Chondrocyte (in vitro differentiated cells): ENCODE results near the gene CEP162. TPM values are rescaled to one million over a fixed set of nuclear protein-coding genes. Genes with fewer than 3 reads are reported as not detected.
"Not testable (repeated sequence)": the region's sequence is repeated elsewhere in the genome, so short reads cannot be mapped to it uniquely, and the experiment has no call there.

Experiments
- DNase-seq: peaks from one replicate; pipeline ENCODE4 v3.0.0; 2021; ENCODE audit warnings: mixed read lengths, low spot score
- H3K27ac Mint-ChIP-seq: one replicate; pipeline ENCODE4 v1.8.0; 2021; ENCODE audit warnings: mild to moderate bottlenecking, moderate library complexity, mixed read lengths; ENCODE audit not compliant: unreplicated experiment
- H3K27me3 Mint-ChIP-seq: 2 replicates; pipeline ENCODE4 v1.8.0; 2021; ENCODE audit warnings: low read depth, mixed read lengths
- H3K36me3 Mint-ChIP-seq: 2 replicates; pipeline ENCODE4 v1.8.0; 2021; ENCODE audit warnings: low read depth, mixed read lengths
- H3K4me1 Mint-ChIP-seq: 2 replicates; pipeline ENCODE4 v1.8.0; 2021; ENCODE audit warnings: low read depth, mild to moderate bottlenecking, mixed read lengths
- H3K4me3 Mint-ChIP-seq: one replicate; pipeline ENCODE4 v1.8.0; 2021; ENCODE audit warnings: mild to moderate bottlenecking, moderate library complexity, mixed read lengths; ENCODE audit not compliant: unreplicated experiment
- H3K9me3 Mint-ChIP-seq: 2 replicates; pipeline ENCODE4 v1.8.0; 2021; ENCODE audit warnings: low read depth, mixed read lengths
- total RNA-seq: library from RNA; stranded (reverse); gene quantifications from 3 replicates; pipeline ENCODE4 v1.2.1, GENCODE V29; 2021
- TF ChIP-seq, protein P1 (sequence below): fragments of 200-600 bp; sonication (generic); IDR thresholded peaks from 2 replicates; pipeline ENCODE4 v1.5.0; 2021; ENCODE audit warnings: antibody characterized with exemption, mild to moderate bottlenecking, moderate library complexity

CEP162 gene
- total RNA-seq, 1 donor from 2014 or later = 5.1 TPM

DNA sequence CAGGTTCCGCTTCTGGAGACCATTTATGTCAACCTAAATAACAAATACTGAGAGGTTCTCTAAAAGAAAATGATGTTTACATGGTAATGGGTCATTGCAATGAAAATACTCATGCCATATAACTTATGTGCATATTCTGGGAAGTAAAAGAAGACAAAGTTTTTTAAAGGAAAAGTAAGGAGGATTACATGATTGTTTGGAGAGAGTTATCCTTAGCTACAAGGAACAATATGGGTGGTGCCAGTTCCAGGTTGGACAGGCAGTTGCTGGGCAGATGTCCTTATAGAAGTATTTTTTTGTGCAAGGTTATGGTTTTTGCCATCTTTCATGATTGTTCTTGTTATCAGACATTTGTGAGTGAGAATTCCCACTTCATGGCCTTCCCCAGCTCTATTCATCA lies 141.4 kb downstream of the CEP162 start:
- TF ChIP-seq, protein P1, sequence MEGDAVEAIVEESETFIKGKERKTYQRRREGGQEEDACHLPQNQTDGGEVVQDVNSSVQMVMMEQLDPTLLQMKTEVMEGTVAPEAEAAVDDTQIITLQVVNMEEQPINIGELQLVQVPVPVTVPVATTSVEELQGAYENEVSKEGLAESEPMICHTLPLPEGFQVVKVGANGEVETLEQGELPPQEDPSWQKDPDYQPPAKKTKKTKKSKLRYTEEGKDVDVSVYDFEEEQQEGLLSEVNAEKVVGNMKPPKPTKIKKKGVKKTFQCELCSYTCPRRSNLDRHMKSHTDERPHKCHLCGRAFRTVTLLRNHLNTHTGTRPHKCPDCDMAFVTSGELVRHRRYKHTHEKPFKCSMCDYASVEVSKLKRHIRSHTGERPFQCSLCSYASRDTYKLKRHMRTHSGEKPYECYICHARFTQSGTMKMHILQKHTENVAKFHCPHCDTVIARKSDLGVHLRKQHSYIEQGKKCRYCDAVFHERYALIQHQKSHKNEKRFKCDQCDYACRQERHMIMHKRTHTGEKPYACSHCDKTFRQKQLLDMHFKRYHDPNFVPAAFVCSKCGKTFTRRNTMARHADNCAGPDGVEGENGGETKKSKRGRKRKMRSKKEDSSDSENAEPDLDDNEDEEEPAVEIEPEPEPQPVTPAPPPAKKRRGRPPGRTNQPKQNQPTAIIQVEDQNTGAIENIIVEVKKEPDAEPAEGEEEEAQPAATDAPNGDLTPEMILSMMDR = no peak
- H3K36me3 Mint-ChIP-seq = peaks cover 22% of the 10 kb centered on the region
- H3K9me3 Mint-ChIP-seq = no peaks in the 10 kb centered on the region
- H3K27me3 Mint-ChIP-seq = peaks cover 5% of the 10 kb centered on the region
- H3K27ac Mint-ChIP-seq = no peak overlapping the region
- H3K4me3 Mint-ChIP-seq = no peak overlapping the region
- H3K4me1 Mint-ChIP-seq = no peaks in the 10 kb centered on the region
- no peak for DNase-seq

DNA sequence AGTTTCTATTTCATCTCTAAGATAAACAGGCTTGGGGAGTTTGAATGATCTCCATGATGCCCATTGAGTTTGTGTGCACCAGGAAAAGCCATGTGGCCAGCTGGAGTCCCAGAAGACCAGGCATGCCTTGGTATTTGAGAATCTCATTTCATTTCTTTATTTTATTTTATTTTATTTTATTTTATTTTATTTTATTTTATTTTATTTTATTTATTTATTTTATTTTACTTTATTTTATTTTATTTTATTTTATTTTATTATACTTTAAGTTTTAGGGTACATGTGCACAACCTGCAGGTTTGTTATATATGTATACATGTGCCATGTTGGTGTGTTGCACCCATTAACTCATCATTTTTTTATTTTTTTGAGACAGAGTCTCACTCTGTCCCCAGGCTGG lies 142.7 kb downstream of the CEP162 start:
- H3K27me3 Mint-ChIP-seq, H3K4me3 Mint-ChIP-seq, H3K9me3 Mint-ChIP-seq, H3K4me1 Mint-ChIP-seq, H3K27ac Mint-ChIP-seq, DNase-seq: not testable (repeated sequence)
- peaks cover 18% of the 10 kb centered on the region for H3K36me3 Mint-ChIP-seq

DNA sequence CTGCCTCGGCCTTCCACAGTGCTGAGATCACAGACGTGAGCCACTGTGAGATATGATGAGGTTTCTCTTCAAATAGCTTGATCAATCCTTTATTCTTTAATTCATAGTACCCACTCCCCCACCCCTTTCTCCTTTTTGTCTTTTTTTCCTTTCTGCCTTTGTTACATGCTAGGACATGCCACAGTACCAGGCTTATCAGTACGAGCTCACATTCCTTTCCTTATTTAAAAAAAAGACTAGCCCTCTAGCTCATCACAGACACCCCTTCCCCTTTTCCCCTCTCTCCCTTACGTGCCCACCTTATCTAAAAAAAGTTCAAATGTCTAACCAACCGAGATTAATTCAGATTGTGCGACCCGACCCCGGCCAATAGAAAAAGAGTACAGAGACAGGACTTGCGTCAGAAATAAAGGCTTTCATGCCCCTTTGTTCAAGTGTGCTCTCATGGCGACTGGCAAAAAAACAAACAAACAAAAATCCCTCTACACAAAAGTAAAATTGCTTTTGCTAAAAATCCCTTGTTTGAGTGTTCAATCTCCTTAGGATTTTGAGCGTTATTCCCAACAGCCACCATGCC lies 144.7 kb downstream of the CEP162 start:
- Mint-ChIP-seq H3K36me3 (peaks cover 18% of the 10 kb centered on the region), H3K9me3 (peaks cover 2% of the 10 kb centered on the region), H3K4me3 (no peak overlapping the region), H3K27ac (no peak overlapping the region), H3K27me3 (peaks cover 5% of the 10 kb centered on the region), H3K4me1 (no peaks in the 10 kb centered on the region)
- TF ChIP-seq, protein P1 = no peak
- DNase-seq = no peak

DNA sequence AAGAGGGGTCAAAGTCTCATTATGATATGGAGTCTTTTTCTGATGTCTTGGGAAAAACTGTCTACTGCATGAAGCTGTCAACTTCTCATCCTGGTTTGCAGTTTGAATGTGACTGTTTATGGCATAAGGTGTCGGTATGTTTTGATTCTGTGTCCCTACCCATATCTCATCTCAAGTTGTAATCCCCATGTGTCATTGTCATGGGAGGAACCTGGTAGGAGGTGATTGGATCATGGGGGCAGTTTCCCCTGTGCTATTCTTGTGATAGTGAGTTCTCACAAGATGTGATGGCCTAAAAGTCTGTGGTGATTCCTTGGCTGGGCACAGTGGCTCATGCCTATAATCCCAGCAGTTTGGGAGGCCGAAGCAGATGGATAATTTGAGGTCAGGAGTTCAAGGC lies 146.2 kb downstream of the CEP162 start:
- no peak for DNase-seq
- H3K4me1 Mint-ChIP-seq = no peaks in the 10 kb centered on the region
- peaks cover 3% of the 10 kb centered on the region for H3K27me3 Mint-ChIP-seq
- TF ChIP-seq, protein P1 = no peak
- peaks cover 2% of the 10 kb centered on the region for H3K9me3 Mint-ChIP-seq
- H3K36me3 Mint-ChIP-seq = peaks cover 15% of the 10 kb centered on the region
- H3K27ac Mint-ChIP-seq = no peak overlapping the region
- H3K4me3 Mint-ChIP-seq = no peak overlapping the region

DNA sequence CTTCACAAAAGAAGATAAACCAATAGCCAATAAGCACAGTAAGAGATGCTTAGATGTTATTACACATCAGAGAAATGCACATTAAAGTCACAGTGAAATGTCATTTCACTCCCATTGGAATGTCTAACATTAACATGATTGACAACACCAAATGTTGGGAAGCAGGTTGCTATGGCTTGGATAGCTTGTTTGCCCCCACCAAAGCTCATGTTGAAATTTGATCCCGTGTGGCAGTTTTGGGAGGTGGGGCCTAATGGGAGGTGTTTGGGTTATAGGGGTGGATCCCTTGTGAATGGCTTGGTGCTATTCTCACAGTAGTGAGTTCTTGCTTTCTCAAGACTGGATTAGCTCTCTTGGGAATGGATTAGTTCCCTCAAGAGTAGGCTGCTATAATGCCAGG lies 149.1 kb downstream of the CEP162 start:
- TF ChIP-seq, protein P1 = no peak
- Mint-ChIP-seq H3K4me1 (peaks cover 4% of the 10 kb centered on the region), H3K9me3 (peaks cover 2% of the 10 kb centered on the region), H3K36me3 (peaks cover 13% of the 10 kb centered on the region), H3K27ac (no peak overlapping the region), H3K4me3 (no peak overlapping the region), H3K27me3 (peaks cover 3% of the 10 kb centered on the region)
- DNase-seq = no peak

DNA sequence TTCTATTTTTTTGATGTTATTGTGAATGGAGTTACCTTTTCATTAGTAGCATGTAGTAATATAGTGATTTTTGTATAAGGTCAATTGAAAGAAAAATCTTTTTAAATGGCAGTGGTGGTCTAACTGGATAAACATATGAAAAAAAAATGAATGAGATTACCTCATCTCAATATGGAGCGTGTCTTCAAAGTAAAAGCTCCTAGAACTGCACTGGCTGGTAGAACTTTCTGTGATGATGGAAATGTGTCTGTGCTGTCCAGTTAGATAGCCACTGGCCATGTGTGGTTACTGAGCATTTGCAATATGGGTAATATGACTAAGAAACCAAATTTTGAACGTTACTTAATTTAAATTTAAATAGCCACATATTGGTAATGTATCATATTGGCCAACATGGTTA lies 149.8 kb downstream of the CEP162 start:
- peaks cover 4% of the 10 kb centered on the region for H3K4me1 Mint-ChIP-seq
- DNase-seq = no peak
- H3K27me3 Mint-ChIP-seq = peaks cover under 1% of the 10 kb centered on the region
- TF ChIP-seq, protein P1 = no peak
- no peak overlapping the region for H3K4me3 Mint-ChIP-seq
- peaks cover 15% of the 10 kb centered on the region for H3K36me3 Mint-ChIP-seq
- peaks cover 2% of the 10 kb centered on the region for H3K9me3 Mint-ChIP-seq
- H3K27ac Mint-ChIP-seq = no peak overlapping the region
